ENCODE data around the gene ADCY10.

- no peak for TF ChIP-seq POLR2A (IDR thresholded peaks at IDR 0.05; ENCODE audit: low read length)
- TF ChIP-seq GATA1 (IDR thresholded peaks at IDR 0.05; ENCODE audit: low read depth, low read length), result no peak
Measured at GRCh38 chr1:167776616-167777268, 137.2 kb downstream of the ADCY10 start.
